DND-41 (cell line): ENCODE measurements around the gene LRRC8A.

Source experiments
- CTCF ChIP-seq: IDR thresholded peaks from 2 replicates; pipeline ENCODE4 v1.5.1; 2012; ENCODE audit warnings: borderline replicate concordance, low read length, moderate library complexity, mild to moderate bottlenecking; ENCODE audit not compliant: poor library complexity, severe bottlenecking; ENCODE audit errors: extremely low read depth
- EZH2 ChIP-seq: IDR thresholded peaks from 3 replicates; pipeline ENCODE4 v1.6.1; 2012; ENCODE audit warnings: borderline replicate concordance, low read depth, mild to moderate bottlenecking, moderate library complexity, low read length, inconsistent platforms; ENCODE audit not compliant: severe bottlenecking

- TF ChIP-seq CTCF (no peak), EZH2 (no peak)
These were observed 64.0 kb downstream of the LRRC8A start for GRCh38 chr9:128945798-128946501.
